Suppressor macrophage treated with lipopolysaccharide for 4 hours (primary cell): ENCODE data around the gene ROBO4.

Experiments
- DNase-seq: peaks from one replicate; pipeline ENCODE4 v3.0.0-alpha.2; 2020

ROBO4 gene

DNA sequence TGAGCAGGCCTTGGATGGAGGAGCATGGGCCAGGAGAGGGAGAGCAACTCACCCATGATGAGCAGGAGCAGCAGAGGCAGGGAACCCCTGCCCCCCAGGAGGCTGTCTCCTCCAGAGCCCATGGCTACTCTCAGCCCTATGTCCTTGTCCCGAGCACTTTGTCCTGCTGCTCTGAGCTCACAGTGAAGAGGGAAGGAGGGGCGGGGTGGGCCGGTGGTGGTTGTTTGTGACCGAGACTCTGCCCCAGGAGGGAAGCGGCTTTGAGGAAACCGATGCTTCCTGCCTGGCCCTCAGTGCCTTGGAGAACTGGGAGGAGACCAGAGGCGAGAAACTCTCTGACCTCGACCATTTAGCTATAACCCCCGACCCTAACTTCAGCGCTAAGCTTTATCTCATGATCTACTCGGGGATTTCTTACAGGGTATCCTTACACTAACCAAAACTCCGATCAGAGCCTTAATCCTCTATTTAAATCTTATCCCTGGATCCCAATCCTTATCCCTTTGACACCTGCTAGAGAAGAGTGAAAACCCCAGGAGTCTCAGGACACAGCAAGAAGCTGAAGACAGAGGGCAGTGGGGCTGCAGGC is at the start of gene ROBO4:
Gene ROBO4 (minus strand): TSS at position 192 of the 589 bp plus-strand sequence. CDS start 70 bp downstream, at position 122.
- no peak for DNase-seq

DNA sequence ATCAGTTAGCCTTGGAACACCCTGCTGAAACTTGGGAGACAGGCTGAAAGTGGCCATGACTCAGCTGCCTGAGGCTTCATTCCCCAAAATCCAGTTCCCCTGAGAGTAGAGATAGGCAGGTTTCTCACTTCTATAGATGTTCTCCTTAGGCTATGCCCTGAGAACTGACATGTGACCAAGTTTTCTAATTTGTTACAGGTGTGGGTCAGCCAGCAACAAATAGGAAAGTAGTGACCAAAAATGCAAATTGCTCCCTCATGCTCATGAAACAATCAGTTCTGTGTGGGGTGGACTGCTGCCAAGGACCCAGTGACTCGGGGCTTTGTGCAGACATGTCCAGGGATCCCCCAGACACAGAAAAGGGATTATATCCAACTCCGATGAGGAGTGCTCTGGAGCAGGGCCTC is 49.1 kb upstream of the ROBO4 start:
- no peak for DNase-seq

DNA sequence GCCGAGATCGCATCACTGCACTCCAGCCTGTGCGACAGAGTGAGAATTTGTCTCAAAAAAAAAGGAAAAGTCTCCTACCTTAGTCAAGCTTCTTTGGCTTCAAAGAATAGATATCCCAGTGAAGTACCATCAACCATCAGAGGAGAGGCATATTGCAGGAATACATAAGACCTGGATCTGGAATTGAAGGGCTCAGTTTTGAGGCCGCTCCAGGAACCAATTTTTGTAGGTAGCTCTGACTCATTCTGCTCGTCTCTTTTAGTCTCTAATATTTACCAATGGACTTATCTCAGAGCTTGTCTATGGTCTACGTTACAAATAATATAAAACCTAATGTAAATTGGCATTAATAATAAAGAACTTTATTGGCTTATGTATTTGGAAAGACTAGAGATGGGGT is 48.2 kb upstream of the ROBO4 start:
- DNase-seq: no peak

DNA sequence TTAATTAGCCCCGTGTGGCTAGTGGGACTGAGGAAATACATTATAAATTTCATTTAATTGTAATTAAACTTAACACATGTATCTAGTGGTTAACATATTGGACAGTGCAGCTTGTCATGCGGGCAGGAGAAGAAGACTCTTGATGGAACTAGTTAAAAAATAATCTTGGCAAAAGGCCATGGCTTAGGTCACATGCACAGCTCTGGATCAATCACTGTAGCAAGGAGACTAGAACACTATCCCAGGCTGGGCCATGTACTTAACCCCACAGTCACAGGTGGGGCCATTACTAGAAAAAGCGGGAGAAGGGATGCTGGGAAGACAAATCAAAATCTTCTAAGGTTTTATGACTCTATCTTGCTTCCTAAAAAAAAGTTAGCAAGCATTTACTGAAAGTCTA is 46.9 kb upstream of the ROBO4 start:
- DNase-seq: no peak

DNA sequence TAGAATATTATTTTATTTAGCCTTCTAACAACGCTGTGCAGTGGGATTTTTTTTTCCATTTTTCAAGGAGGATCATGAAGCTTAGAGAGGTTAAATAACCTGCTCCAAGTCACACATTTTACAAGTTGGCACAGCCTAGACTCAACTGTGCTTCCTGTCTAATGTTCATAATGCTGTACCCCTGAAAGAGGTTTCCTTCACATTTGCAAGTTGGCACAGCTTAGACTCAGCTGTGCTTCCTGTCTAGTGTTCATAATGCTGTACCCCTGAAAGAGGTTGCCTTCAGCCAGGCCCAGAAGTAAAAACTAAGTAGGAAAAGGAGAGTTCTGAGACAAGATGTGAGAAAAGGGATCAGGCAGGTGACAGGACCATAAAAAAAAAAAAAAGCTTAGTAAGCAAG is 46.1 kb upstream of the ROBO4 start:
- DNase-seq: no peak

DNA sequence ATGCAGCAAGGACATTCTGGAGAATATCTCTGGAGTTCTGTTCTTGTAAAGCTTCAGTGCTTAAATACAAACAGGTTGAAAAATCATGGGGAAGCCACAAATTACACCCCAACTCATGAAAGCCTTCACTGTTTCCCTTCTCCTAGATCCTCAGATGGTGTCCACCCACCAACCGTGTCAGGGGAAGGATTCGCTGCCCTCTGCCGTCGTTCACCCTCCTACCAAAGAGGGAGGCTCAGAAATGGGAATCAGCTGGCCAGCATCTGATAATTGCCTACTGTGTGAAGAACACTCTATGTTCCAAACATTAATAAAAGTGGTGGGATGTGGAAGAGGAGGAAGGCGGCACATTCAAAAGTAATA is 45.6 kb upstream of the ROBO4 start:
- DNase-seq: no peak

DNA sequence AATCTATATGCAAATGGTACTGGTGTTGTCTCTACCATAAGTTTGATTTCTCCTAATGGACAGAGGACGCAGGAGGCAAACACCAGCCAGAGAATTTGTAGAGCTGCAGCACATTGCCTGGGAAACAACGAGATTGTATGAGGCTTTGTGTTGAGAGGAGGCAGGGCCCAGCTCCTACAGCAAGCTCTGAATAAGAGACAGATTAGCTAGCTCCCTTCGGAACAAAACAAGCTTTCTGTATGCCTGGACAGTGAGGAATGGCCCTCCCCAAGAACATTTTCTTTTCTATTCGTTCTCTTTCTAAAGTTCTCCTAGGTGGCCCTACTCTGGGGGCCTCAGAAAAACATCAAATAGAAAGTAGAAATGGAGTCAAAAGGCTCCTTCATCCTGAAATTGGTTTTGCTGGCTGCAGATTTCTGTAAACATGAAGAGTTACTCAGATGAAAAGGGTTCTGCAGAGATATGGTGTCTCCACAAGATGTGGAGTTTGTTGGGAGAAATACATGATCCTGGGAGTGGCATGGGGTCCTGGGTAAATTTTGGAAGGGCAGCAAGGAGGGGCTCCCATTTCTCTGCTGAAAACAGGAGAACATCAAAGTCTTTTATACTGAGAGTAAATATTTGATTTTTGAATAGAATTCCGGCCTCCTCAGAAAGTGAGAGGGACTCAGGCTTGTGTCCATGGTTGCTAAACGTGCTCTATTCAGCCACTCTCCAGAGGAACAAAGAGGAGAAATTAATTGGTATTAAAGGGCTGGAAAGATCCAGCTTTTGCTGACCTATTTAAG is 45.0 kb upstream of the ROBO4 start:
- DNase-seq: no peak

DNA sequence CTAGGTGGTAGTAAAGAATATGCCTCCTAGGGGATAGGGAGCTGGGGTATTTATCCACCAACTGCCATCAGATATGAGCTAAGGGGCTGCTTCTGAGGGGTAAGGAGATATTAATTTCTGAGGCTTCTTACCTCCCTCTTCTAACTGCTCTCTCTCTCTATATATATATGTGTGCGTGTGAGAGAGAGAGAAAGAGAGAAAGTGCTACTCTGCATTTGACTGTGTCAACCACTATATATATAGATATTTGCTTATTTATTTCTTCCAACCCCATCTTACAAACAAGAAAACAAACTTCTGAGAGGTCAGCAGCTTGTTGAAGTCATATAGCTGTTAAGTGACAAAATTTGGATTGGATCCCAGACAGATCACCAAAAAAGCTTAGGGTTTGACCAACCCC is 44.0 kb upstream of the ROBO4 start:
- no peak for DNase-seq

DNA sequence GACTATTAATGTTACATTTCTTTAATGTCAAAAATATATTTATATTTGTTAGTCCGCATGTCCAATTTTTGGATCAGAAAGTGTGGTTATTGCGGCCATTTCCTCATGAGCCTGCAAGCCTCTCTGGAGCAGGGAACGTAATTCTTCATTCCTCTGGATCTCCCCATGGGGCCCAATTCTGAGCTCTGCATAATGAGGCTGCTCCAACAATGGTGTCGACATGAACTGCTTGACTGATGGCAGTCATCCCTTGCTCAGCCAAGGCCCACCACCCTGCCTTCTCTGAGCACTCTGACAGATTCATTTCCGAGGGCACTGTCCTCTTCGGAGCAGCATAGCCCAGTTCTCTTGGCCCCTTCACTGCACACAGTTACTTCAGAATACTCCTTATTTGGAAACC is 41.3 kb upstream of the ROBO4 start:
- no peak for DNase-seq

DNA sequence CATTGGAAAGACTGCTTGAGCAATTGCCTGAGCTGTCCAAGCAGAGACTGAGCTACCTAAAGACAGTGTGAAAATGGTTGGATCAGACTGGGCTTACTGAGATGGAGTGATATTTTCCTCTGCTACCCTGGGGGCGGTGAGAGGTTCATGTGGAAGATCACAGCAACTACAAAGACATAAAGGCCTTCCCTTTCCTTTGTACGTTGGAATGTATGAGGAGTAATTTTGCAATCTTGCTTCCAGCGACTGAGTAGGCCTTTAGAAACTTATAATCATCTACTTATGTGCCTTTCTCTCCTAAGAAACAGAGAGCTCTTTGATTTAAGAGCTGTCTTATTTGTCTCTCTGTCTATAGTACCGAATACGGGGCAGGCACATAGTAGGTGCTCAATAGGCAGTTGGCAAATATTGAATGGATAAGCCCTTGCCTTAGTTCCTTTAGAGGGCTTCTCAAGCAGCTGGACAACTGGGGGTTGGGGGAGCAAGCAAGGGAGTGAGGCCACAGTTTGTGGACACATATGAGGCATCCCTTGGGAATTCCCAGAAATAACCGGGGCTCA is 40.6 kb upstream of the ROBO4 start:
- no peak for DNase-seq

DNA sequence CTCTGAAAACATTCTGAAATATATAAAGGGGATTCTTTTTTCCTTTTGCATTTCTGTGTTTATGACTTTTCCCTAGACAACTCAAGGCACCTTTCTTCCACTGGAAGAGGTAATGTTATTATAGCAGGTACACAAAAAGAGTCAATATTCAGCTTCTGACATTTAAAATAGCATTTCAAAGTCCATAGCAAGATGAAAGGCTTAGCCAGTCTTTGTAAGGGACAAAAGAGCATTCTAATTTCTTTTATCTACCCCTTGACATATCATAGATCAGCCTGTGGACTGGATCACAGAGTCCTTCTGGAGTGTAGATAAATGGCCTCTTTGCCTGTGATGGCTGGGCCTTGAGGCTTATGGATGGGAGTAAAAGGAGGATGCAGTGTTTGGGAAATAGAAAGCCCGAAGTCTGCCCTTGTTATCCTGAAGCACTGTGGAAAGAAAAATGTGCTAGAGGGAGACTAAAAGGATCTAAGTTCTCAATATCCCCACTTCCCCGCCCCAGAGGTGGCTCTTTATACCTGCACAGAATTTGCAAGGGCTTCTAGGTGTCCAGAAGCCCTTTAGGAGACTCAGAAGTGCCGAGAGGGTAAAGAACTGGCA is 39.8 kb upstream of the ROBO4 start:
- no peak for DNase-seq

DNA sequence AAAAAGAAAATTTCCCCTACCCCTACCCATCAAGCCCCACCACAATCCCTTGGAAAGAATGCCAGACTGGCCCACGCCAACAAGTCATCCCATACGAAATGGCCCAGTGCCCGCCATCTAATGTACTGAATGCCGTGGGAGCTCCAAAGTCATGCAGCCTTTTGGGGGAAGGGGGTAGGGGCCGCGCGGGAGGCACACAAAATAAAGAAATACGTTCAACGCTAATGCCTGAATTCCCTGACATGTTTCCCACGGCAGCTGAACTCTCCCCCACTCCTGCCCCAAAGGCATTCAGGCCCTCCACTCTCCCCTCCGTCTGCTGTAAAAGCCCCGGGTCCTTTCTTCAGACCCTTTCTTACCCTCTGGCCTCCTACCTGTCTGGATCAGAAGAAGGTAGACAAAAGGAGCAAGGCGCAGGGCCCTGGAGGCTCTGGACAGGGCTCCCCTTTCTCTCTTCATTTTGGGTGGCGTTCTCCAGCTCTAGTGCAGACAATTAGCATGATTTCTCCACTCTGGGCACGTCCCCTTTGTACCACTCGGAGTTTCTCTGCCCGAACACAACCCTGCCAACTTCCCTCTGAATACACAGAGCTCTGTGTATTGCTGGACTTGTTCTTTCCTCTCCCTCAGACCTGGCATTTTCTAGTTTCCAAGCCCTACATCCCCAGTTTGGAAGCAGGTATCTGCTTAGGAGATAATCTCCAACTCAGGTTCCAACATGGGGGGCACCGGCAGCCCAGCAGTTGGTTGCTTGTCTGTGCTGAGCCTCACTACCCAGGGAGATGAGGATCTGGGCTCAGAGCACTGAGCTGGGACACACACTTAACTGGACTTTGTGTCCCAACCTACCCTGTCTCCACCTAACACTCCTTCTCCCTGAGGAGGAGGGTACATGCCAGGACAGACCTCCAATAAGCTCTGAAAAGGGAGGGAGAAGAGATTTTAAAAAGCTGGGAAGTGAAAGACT is 38.2 kb upstream of the ROBO4 start, which contains the start of gene HEPACAM:
Gene HEPACAM (minus strand): TSS at position 500 of the 967 bp plus-strand sequence. CDS start 41 bp downstream, at position 459.
- no peak for DNase-seq

DNA sequence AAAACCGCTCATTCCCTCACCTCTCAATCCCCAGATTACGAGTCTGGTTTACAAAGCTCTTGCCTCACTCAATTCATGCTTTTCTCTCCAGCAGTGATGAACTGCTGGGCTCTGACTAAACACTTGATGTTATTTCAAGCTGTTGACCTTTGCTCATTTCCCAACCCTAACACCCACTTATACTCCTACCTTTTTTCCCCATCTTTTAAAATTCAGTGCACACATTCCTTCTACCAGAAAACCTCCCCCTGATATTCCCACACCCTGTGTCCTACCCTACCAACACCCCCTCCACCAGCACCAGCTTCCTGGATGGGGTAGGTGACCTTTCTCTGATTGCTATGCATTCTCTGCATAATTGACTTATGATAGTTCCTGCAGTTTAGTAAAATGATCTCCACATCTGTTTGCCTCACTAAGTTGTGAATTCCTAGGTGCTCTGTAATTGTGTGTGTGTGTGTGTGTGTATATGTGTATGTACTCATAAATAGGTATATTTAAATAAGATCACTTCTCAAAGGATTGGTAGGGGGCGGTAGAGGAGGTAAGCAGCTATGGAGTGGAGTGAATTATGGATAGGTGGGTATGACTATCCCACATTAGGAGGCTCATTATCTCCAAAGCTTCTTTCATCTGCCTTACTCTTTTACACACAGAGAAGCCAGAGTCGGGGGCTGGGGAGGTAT is 37.3 kb upstream of the ROBO4 start:
- peak; percentile 47 for DNase-seq

DNA sequence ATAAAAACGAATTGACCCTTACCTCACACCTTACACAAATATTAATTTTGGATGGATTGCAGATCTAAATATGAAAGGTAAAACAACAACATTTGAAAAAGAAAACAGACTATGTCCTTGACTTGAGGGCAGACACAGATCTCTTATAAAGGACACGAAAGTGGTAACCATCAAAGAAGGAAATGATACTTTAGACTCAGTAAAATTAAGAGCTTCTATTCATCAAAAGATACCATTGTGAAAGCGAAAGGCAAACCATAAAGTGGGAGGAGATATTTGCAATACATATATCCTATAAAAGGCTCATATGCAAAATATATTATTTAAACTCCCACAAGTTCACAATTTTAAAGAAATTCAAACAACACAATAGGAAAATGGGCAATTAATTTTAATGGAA is 33.1 kb upstream of the ROBO4 start:
- peak; percentile 62 for DNase-seq

DNA sequence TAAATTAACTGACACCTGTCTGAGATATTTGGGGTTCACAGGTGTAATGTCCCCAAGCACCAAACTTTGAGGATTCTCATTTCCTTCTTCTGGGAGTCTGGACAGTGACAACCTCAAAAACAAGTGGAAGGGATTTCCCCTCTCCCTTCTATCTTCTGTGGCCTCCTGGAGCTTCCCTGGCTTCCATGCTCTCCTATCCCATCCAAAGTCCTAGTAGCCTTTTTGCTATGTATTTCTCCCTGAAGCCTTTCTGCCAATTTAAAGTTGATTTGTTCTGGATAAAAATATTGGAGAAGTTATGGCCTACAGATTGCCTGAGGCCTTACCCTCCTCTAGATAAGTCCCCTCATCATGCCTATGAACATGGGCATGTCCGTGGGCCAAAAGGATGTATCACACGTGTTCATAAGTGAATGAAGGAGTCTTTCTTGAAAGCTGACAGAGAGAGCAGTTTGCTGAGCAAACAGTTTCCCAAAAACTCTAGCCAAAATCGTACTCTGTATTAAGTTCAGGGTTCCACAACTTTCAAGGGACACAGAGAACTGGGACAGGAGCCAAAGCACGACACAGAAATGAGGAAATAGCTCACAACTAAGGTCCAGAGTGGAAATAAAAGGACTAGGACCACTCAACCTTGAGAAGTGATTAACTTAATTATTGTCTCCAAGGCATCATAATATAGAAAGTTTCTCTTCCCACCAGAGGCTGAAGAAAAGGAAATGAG is 31.4 kb upstream of the ROBO4 start:
- DNase-seq: no peak

DNA sequence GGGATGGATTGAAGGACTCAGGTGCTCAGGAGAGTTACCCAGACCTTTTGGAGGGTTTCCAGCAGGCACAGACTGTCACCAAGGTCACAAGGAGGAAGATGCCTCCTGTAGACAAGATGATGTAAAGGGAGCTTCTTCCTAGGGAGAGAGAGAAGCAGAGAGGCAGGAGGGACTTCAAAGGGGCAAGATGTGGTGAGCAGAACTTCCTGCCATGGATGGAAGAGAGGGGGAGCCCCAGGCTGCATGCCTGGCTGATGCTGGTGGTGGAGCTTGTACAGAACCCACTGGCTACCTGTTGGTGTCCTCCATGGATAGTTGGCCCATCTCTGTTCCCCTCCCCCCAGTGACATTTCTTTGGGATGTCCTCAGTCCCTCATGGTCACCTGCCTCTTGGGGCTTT is 25.6 kb upstream of the ROBO4 start:
- DNase-seq: no peak

DNA sequence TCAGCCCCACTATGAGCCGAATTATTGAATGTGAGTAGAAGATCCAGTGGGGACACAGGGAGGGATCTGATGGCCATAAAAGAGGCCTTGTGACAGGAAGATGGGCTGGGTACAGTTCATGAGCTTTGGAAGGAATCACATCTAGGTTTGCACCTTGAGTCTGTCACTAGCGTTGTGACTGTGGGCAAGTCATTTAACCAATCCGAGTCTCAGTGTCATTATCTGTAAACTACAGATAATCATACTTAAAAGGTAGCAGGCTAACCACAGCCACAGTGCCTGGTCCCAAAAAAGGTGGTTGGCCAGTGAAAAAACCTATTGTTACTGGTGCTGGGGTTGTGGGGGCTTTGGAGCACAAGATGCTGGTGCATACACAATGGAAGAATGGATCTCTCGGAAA is 25.2 kb upstream of the ROBO4 start:
- DNase-seq: no peak

DNA sequence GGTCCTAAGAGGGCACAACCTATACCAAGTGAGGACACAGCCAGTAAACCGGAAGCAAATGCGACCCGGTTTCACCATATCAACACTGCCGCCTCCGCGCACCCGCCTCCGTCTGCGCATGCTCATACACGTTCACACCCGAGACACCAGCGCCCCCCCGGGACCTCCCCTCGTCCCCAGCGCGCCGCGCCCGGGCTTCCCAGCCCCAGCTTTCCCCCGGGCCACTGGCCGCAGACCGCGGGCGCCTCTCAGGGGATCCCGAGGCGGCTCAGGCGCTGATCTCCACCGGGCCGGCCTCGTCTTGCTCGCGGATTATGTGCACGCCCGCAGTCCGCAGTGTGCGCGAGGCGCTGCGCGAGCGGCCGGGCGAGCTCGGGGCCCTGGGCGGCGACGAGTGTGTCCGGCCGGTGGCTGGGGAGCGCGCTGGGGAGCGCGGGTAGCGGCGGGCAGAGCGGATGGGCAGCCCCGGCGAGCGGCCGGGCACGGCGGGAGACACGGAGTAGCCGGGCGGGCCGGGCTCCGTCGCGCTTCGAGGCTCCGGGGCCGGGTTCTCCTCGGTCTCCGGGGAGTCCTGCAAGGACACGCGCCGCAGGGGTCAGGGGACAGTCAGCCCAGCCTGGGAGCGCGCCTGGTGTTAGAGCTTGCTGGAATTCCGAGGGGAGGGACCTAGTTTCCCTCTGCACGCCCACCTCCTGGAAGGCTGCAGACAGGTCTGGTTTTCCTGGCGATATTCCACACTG is 23.4 kb upstream of the ROBO4 start:
- peak; percentile 68 for DNase-seq

DNA sequence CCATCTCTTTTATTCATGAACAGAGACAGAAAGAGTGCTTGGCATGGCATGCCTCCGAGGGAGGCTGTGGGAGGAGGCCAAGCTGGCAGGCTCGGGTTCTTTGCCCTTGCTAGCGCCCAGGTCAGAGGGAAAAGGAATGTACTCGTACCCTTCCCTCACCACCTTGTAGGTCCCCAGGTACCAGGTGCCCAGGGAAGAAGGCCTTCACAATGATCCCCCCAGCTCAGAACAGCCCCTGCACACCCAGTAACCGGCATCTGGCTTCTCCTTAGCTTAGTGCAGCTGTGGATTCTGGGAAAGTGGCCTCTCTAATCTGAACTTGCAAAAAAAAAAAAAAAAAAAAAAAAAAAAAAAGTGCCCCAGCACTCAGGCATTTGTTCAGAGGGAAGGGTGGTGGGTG is 22.7 kb upstream of the ROBO4 start:
- DNase-seq: no peak

DNA sequence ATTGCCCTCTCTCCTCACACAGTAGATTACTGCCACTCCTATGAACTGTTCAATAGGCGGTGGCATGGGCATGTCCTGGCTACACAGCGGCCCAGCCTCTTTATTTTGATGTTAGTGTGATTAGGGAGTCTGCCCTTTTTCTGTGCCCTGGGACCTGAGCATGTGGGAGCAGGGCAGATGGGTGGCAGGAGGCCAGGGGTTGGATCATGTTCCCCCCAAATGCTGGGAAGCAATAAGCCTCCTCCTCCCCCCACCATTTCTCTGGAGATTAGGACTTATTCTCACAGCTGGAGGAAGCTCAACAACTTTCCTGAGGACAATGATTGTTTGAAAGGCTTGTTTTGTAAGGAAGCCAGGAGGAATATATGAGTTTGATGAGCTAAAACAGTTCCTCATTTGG is 22.2 kb upstream of the ROBO4 start:
- no peak for DNase-seq

DNA sequence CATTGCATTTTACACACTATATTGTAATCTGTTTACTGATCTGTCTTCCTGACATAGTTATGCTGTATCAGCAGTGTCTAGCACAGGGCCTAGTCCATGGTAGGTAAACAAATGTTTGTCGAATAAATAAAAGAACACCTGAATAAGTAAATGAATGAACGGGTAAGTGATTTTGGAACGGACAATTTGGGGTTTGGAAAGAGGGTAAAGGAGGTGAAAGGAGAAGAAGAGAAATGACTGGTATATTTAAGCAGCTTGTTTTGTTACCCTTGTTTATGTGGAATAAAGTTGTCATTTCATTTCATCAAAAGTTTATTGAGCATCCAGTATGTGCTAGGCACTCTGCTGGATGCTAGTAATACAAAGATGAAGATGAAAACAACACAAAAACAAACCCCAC is 21.3 kb upstream of the ROBO4 start, which contains the start of gene HEPN1:
Gene HEPN1 (plus strand): TSS at position 301 of the 400 bp plus-strand sequence.
- no peak for DNase-seq
